Panc1 (cell line): ENCODE measurements around the gene USP31. TPM values are rescaled to one million over a fixed set of nuclear protein-coding genes. Genes with fewer than 3 reads are reported as not detected.

Experiments
- ATAC-seq: fragments of 200-7000 bp; cut with Tn5 transposase; 2 replicates; pipeline ENCODE4 v1.9.1; 2020; ENCODE audit warnings: mild to moderate bottlenecking, moderate library complexity
- BruUV-seq: library from RNA; stranded (reverse); fragments of 400-500 nt; replicated peaks from 2 replicates; lab custom pipeline; 2021; lab: Mats Ljungman, UMichigan
- CTCF ChIA-PET: fragments of 300-600 bp; sonication (Branson Sonifier 250); formaldehyde crosslinking; loops from one replicate; lab custom pipeline; 2022; ENCODE audit warnings: antibody characterized with exemption; lab: Charles Lee
- POLR2A ChIA-PET: fragments of 300-600 bp; sonication (Branson Sonifier 250); formaldehyde crosslinking; loops from one replicate; lab custom pipeline; 2022; ENCODE audit warnings: antibody characterized with exemption; lab: Charles Lee
- DNase-seq: peaks from one replicate; pipeline ENCODE4 v3.0.0-alpha.2; 2010; ENCODE audit warnings: low read depth, low spot score
- H3K27ac ChIP-seq: 2 replicates; pipeline ENCODE4 v1.5.1; 2011; ENCODE audit warnings: mild to moderate bottlenecking, low read length, inconsistent platforms
- H3K27me3 ChIP-seq: fragments of 200-500 bp; sonication (Bioruptor generic); 2 replicates; pipeline ENCODE4 v1.6.0; 2014; ENCODE audit warnings: low read length, inconsistent platforms; ENCODE audit not compliant: control insufficient read depth, insufficient read depth
- H3K36me3 ChIP-seq: fragments of 200-500 bp; sonication (Bioruptor generic); 2 replicates; pipeline ENCODE4 v1.5.1; 2014; ENCODE audit warnings: inconsistent platforms, mild to moderate bottlenecking, low read length, moderate library complexity; ENCODE audit not compliant: control insufficient read depth, insufficient read depth
- H3K4me1 ChIP-seq: 2 replicates; pipeline ENCODE4 v1.5.1; 2011; ENCODE audit warnings: inconsistent platforms, mild to moderate bottlenecking, low read length, moderate library complexity; ENCODE audit not compliant: control insufficient read depth, insufficient read depth
- H3K4me3 ChIP-seq, 2 experiments: 2 replicates each; pipeline ENCODE4 v1.5.1; 2011 to 2012; ENCODE audit warnings: low read depth in 2 of 2, low read length in 2 of 2, mild to moderate bottlenecking in 2 of 2, inconsistent platforms in 1 of 2, moderate library complexity in 1 of 2
- H3K9me3 ChIP-seq: fragments of 200-500 bp; sonication (Bioruptor generic); 2 replicates; pipeline ENCODE4 v1.5.1; 2014; ENCODE audit warnings: low read depth, mild to moderate bottlenecking, inconsistent platforms, low read length, moderate library complexity; ENCODE audit not compliant: control insufficient read depth, insufficient read depth
- CTCF ChIP-seq: fragments of 450-650 bp; IDR thresholded peaks from 2 replicates; pipeline ENCODE4 v1.5.1; 2017; ENCODE audit warnings: mild to moderate bottlenecking
- POLR2AphosphoS5 ChIP-seq: IDR thresholded peaks from 2 replicates; pipeline ENCODE4 v1.6.1; 2012; ENCODE audit warnings: mild to moderate bottlenecking, low read depth, low read length, moderate library complexity
- SIN3A ChIP-seq: IDR thresholded peaks from 2 replicates; pipeline ENCODE4 v1.6.1; 2012; ENCODE audit warnings: low read depth, mild to moderate bottlenecking, low read length, moderate library complexity, borderline replicate concordance; ENCODE audit not compliant: insufficient read depth
- TCF7L2 ChIP-seq: IDR thresholded peaks from 2 replicates; pipeline ENCODE4 v1.6.1; 2011; ENCODE audit warnings: mild to moderate bottlenecking, low read depth, low read length, inconsistent platforms
- in situ Hi-C: cut with HindIII; loops from 2 replicates; pipeline ENCODE4 v1.10.0; 2016; ENCODE audit warnings: low sequenced_read_pairs, low pct_unique_long_range_greater_than_20kb
- intact Hi-C: fragments of 100-400 bp; cut with micrococcal nuclease; formaldehyde crosslinking; loops from one replicate; pipeline ENCODE4 v1.10.0; 2022; ENCODE audit not compliant: unreplicated experiment
- total RNA-seq: library from RNA; stranded (reverse); gene quantifications from one replicate; pipeline ENCODE4 v1.2.1, GENCODE V29; 2021; ENCODE audit not compliant: unreplicated experiment
- TF ChIP-seq, protein P1 (sequence below), 2 experiments: IDR thresholded peaks; 2 replicates each; pipeline ENCODE4 v1.6.1; 2011 to 2012; ENCODE audit warnings: low read depth in 2 of 2, control low read depth in 1 of 2, low read length in 1 of 2, mild to moderate bottlenecking in 1 of 2, moderate library complexity in 1 of 2; ENCODE audit not compliant: insufficient read depth in 1 of 2

Gene USP31
- total RNA-seq, 1 experiment from 2014 or later = 27.2 TPM

GRCh38 chr16:23020084-23020483 is 129.2 kb downstream of the USP31 start:
- H3K27me3 ChIP-seq = peaks cover 8% of the 10 kb centered on the region; the same call in 1 of the 2 replicates
- no peaks in the 10 kb centered on the region for H3K9me3 ChIP-seq
- CTCF ChIA-PET = no interaction called here
- H3K4me3 ChIP-seq = no peak overlapping the region
- no peak for ATAC-seq
- no peak for TF ChIP-seq SIN3A
- no peak for TF ChIP-seq CTCF
- TF ChIP-seq POLR2AphosphoS5 = no peak
- TF ChIP-seq TCF7L2 = no peak
- no peak for DNase-seq
- intact Hi-C loops = no loop called here
- H3K4me1 ChIP-seq = no peaks in the 10 kb centered on the region
- in situ Hi-C loops = no loop called here
- H3K27ac ChIP-seq = no peak overlapping the region
- POLR2A ChIA-PET = no interaction called here
- no TSS peak for BruUV-seq
- H3K36me3 ChIP-seq = no peaks in the 10 kb centered on the region

DNA sequence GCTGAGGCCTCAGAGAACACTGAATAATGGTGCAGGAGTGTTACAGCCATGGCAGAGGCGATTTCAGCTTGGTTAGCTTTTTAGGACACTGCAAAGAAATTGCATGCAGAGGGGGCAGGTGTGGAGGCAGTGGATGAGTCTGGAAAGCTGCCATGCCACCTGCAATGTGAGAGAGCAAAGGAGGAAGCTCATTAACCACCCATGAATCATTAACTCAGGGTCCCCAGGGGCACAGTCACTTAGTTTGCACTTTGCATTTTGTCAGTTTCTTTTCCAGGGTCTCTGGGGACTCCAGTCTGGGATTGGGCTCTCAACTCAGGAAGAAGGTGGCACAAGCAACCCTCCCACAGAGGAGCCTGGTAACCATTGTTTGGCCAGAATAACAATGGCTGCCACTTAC is 132.9 kb downstream of the USP31 start:
- Histone ChIP-seq H3K4me1 (no peaks in the 10 kb centered on the region), H3K4me3 (no peak overlapping the region), H3K27ac (no peak overlapping the region), H3K36me3 (no peaks in the 10 kb centered on the region), H3K27me3 (peaks cover 16% of the 10 kb centered on the region), H3K9me3 (no peaks in the 10 kb centered on the region)
- ATAC-seq (no peak), DNase-seq (no peak)
- ChIA-PET CTCF (no interaction called here), POLR2A (no interaction called here)
- no TSS peak for BruUV-seq
- in situ Hi-C loops = no loop called here
- intact Hi-C loops = loop anchor here (1.0 kb wide), 1 partner anchor 9 kb away; no protein-coding TSS in a partner anchor
- TF ChIP-seq, protein P1, sequence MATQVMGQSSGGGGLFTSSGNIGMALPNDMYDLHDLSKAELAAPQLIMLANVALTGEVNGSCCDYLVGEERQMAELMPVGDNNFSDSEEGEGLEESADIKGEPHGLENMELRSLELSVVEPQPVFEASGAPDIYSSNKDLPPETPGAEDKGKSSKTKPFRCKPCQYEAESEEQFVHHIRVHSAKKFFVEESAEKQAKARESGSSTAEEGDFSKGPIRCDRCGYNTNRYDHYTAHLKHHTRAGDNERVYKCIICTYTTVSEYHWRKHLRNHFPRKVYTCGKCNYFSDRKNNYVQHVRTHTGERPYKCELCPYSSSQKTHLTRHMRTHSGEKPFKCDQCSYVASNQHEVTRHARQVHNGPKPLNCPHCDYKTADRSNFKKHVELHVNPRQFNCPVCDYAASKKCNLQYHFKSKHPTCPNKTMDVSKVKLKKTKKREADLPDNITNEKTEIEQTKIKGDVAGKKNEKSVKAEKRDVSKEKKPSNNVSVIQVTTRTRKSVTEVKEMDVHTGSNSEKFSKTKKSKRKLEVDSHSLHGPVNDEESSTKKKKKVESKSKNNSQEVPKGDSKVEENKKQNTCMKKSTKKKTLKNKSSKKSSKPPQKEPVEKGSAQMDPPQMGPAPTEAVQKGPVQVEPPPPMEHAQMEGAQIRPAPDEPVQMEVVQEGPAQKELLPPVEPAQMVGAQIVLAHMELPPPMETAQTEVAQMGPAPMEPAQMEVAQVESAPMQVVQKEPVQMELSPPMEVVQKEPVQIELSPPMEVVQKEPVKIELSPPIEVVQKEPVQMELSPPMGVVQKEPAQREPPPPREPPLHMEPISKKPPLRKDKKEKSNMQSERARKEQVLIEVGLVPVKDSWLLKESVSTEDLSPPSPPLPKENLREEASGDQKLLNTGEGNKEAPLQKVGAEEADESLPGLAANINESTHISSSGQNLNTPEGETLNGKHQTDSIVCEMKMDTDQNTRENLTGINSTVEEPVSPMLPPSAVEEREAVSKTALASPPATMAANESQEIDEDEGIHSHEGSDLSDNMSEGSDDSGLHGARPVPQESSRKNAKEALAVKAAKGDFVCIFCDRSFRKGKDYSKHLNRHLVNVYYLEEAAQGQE (IDR thresholded peaks at IDR 0.05; ENCODE audit: insufficient read depth in 1 of 2, low read depth in 2 of 2, low read length in 1 of 2) = no peak
- no peak for TF ChIP-seq CTCF

- no peak for ATAC-seq
- Histone ChIP-seq H3K27me3 (peaks cover 16% of the 10 kb centered on the region), H3K9me3 (no peaks in the 10 kb centered on the region), H3K4me1 (no peaks in the 10 kb centered on the region), H3K4me3 (no peak overlapping the region), H3K27ac (no peak overlapping the region), H3K36me3 (no peaks in the 10 kb centered on the region)
- in situ Hi-C loops (no loop called here), intact Hi-C loops (no loop called here)
- TF ChIP-seq, protein P1 (IDR thresholded peaks at IDR 0.05; ENCODE audit: insufficient read depth in 1 of 2, low read depth in 2 of 2, low read length in 1 of 2) = no peak
- no peak for DNase-seq
- ChIA-PET POLR2A (no interaction called here), CTCF (no interaction called here)
- BruUV-seq = no TSS peak
Measured at GRCh38 chr16:23015580-23015979, 133.7 kb downstream of the USP31 start.
